ENCODE data around the gene SAMD4B. TPM values are rescaled to one million over a fixed set of nuclear protein-coding genes. Genes with fewer than 3 reads are reported as not detected.

SAMD4B gene
- total and polyA plus RNA-seq, 2 donors from 2014 or later: 92.9 to 100 TPM

- intact Hi-C loops (cut with DNase I): no loop called here
- FAIRE-seq: no peak
- H3K9me3 ChIP-seq (ENCODE audit: control insufficient read depth in 2 of 3, insufficient read depth in 1 of 3, low read length in 3 of 3): no peaks in the 10 kb centered on the region
- H3K27me3 ChIP-seq (ENCODE audit: control insufficient read depth, insufficient read depth, low read length): no peaks in the 10 kb centered on the region
- no peak overlapping the region for H3K4me3 ChIP-seq (ENCODE audit: low read length in 3 of 3)
- H3K27ac ChIP-seq (ENCODE audit: low read depth in 2 of 2, low read length in 2 of 2): no peak overlapping the region
- no peak for DNase-seq
- H3K9ac ChIP-seq (ENCODE audit: low read length in 3 of 3): no peak overlapping the region
- no peak for TF ChIP-seq CTCF (IDR thresholded peaks at IDR 0.05; ENCODE audit: borderline replicate concordance, extremely low read depth, insufficient read depth)
- no peaks in the 10 kb centered on the region for H3K4me1 ChIP-seq (ENCODE audit: control insufficient read depth in 2 of 3, insufficient read depth in 2 of 3, low read depth in 1 of 3, low read length in 3 of 3)
- peaks cover 2 to 48% (median 35%) of the 10 kb centered on the region in 3 donors for H3K36me3 ChIP-seq (ENCODE audit: control insufficient read depth in 2 of 3, insufficient read depth in 3 of 3, low read length in 3 of 3)
Observed at GRCh38 chr19:39355253-39355652, 13.0 kb downstream of the SAMD4B start.

GRCh38 chr19:39356073-39356472, 13.9 kb downstream of the SAMD4B start:
- DNase-seq (no peak), FAIRE-seq (no peak)
- no peaks in the 10 kb centered on the region for H3K27me3 ChIP-seq (ENCODE audit: control insufficient read depth, insufficient read depth, low read length)
- TF ChIP-seq CTCF (IDR thresholded peaks at IDR 0.05; ENCODE audit: borderline replicate concordance, extremely low read depth, insufficient read depth): no peak
- peaks cover 4 to 57% (median 40%) of the 10 kb centered on the region in 3 donors for H3K36me3 ChIP-seq (ENCODE audit: control insufficient read depth in 2 of 3, insufficient read depth in 3 of 3, low read length in 3 of 3)
- no peaks in the 10 kb centered on the region for H3K9me3 ChIP-seq (ENCODE audit: control insufficient read depth in 2 of 3, insufficient read depth in 1 of 3, low read length in 3 of 3)
- no peak overlapping the region for H3K9ac ChIP-seq (ENCODE audit: low read length in 3 of 3)
- H3K4me3 ChIP-seq (ENCODE audit: low read length in 3 of 3): no peak overlapping the region
- intact Hi-C loops (cut with DNase I): no loop called here
- no peaks in the 10 kb centered on the region for H3K4me1 ChIP-seq (ENCODE audit: control insufficient read depth in 2 of 3, insufficient read depth in 2 of 3, low read depth in 1 of 3, low read length in 3 of 3)
- H3K27ac ChIP-seq (ENCODE audit: low read depth in 2 of 2, low read length in 2 of 2): no peak overlapping the region

GRCh38 chr19:39356647-39357046, 14.4 kb downstream of the SAMD4B start:
- Histone ChIP-seq H3K9ac (ENCODE audit: low read length in 3 of 3) (no peak overlapping the region), H3K4me3 (ENCODE audit: low read length in 3 of 3) (no peak overlapping the region), H3K27me3 (ENCODE audit: control insufficient read depth, insufficient read depth, low read length) (no peaks in the 10 kb centered on the region), H3K36me3 (ENCODE audit: control insufficient read depth in 2 of 3, insufficient read depth in 3 of 3, low read length in 3 of 3) (peaks cover 4 to 57% (median 40%) of the 10 kb centered on the region in 3 donors), H3K4me1 (ENCODE audit: control insufficient read depth in 2 of 3, insufficient read depth in 2 of 3, low read depth in 1 of 3, low read length in 3 of 3) (no peaks in the 10 kb centered on the region), H3K27ac (ENCODE audit: low read depth in 2 of 2, low read length in 2 of 2) (no peak overlapping the region), H3K9me3 (ENCODE audit: control insufficient read depth in 2 of 3, insufficient read depth in 1 of 3, low read length in 3 of 3) (no peaks in the 10 kb centered on the region)
- intact Hi-C loops (cut with DNase I): no loop called here
- FAIRE-seq (no peak), DNase-seq (no peak)
- TF ChIP-seq CTCF (IDR thresholded peaks at IDR 0.05; ENCODE audit: borderline replicate concordance, extremely low read depth, insufficient read depth): no peak

- Histone ChIP-seq H3K9me3 (ENCODE audit: control insufficient read depth in 2 of 3, insufficient read depth in 1 of 3, low read length in 3 of 3) (no peaks in the 10 kb centered on the region), H3K27ac (ENCODE audit: low read depth in 2 of 2, low read length in 2 of 2) (no peak overlapping the region), H3K36me3 (ENCODE audit: control insufficient read depth in 2 of 3, insufficient read depth in 3 of 3, low read length in 3 of 3) (peaks cover 6 to 61% (median 43%) of the 10 kb centered on the region in 3 donors)
Observed at GRCh38 chr19:39359026-39359425, 16.8 kb downstream of the SAMD4B start.

More at GRCh38 chr19:39359026-39359425, 16.8 kb downstream of the SAMD4B start:
- no peak for TF ChIP-seq CTCF (IDR thresholded peaks at IDR 0.05; ENCODE audit: borderline replicate concordance, extremely low read depth, insufficient read depth)
- Histone ChIP-seq H3K27me3 (ENCODE audit: control insufficient read depth, insufficient read depth, low read length) (no peaks in the 10 kb centered on the region), H3K9ac (ENCODE audit: low read length in 3 of 3) (no peak overlapping the region), H3K4me3 (ENCODE audit: low read length in 3 of 3) (no peak overlapping the region), H3K4me1 (ENCODE audit: control insufficient read depth in 2 of 3, insufficient read depth in 2 of 3, low read depth in 1 of 3, low read length in 3 of 3) (peaks cover 0 to 17% (median 17%) of the 10 kb centered on the region in 3 donors)
- intact Hi-C loops (cut with DNase I): no loop called here
- FAIRE-seq: no peak
- DNase-seq: no peak
